ENCODE measurements around the gene CARD9.

The CARD9 gene

GRCh38 chr9:136333045-136333444, 40.4 kb downstream of the CARD9 start:
- DNase-seq (ENCODE audit: low read depth, low spot score), result no peak
- no peak overlapping the region for H3K4me3 ChIP-seq (ENCODE audit: low read depth, low read length)
- ChIA-PET POLR2A (no interaction called here), CTCF (no interaction called here)
- no peak for TF ChIP-seq CTCF (IDR thresholded peaks at IDR 0.05; ENCODE audit: insufficient read depth, low read length, missing control alignments)

GRCh38 chr9:136332482-136332983, 40.9 kb downstream of the CARD9 start:
- no peak for DNase-seq (ENCODE audit: low read depth, low spot score)
- H3K4me3 ChIP-seq (ENCODE audit: low read depth, low read length), result no peak overlapping the region
- CTCF ChIA-PET, result no interaction called here
- TF ChIP-seq CTCF (IDR thresholded peaks at IDR 0.05; ENCODE audit: insufficient read depth, low read length, missing control alignments), result no peak
- POLR2A ChIA-PET, result no interaction called here

GRCh38 chr9:136331556-136332481, 41.6 kb downstream of the CARD9 start:
- DNase-seq (ENCODE audit: low read depth, low spot score), result no peak
- TF ChIP-seq CTCF (IDR thresholded peaks at IDR 0.05; ENCODE audit: insufficient read depth, low read length, missing control alignments), result no peak
- no peak overlapping the region for H3K4me3 ChIP-seq (ENCODE audit: low read depth, low read length)
- CTCF ChIA-PET, result interaction anchor here (0.9 to 5.7 kb wide), 2 partner anchors 8 to 19 kb away, joined by 4 to 29 read pairs; no protein-coding TSS in a partner anchor
- POLR2A ChIA-PET, result no interaction called here

GRCh38 chr9:136331030-136331429, 42.4 kb downstream of the CARD9 start:
- H3K4me3 ChIP-seq (ENCODE audit: low read depth, low read length), result no peak overlapping the region
- ChIA-PET CTCF (interaction anchor here (0.9 to 5.7 kb wide), 2 partner anchors 8 to 19 kb away, joined by 4 to 29 read pairs; no protein-coding TSS in a partner anchor), POLR2A (no interaction called here)
- no peak for DNase-seq (ENCODE audit: low read depth, low spot score)
- no peak for TF ChIP-seq CTCF (IDR thresholded peaks at IDR 0.05; ENCODE audit: insufficient read depth, low read length, missing control alignments)

- ChIA-PET CTCF (interaction anchor here (5.7 kb wide), 1 partner anchor 9 kb away, joined by 29 read pairs; no protein-coding TSS in a partner anchor), POLR2A (interaction anchor here (2.4 kb wide), 1 partner anchor 33 kb away, joined by 11 read pairs; the partner anchor contains the start of gene DNLZ)
- peak overlapping the region; percentile 8 for H3K4me3 ChIP-seq (ENCODE audit: low read depth, low read length)
- DNase-seq (ENCODE audit: low read depth, low spot score), result no peak
- TF ChIP-seq CTCF (IDR thresholded peaks at IDR 0.05; ENCODE audit: insufficient read depth, low read length, missing control alignments), result no peak
These were observed 43.0 kb downstream of the CARD9 start for GRCh38 chr9:136330406-136330990.
